Ascending aorta (tissue), 2 donors: Measurements from ENCODE around the gene OR6X1. TPM values are rescaled to one million over a fixed set of nuclear protein-coding genes. Genes with fewer than 3 reads are reported as not detected.

Experiments
- DNase-seq, 2 donors: peaks; one replicate each; pipeline ENCODE4 v3.0.0-alpha.2; 2019; ENCODE audit warnings: low spot score in 2 of 2
- H3K27ac ChIP-seq, 2 donors: fragments of 200-600 bp; sonication (generic); one replicate each; pipeline ENCODE4 v1.5.1; 2016 to 2017; ENCODE audit warnings: mild to moderate bottlenecking in 1 of 2
- H3K27me3 ChIP-seq: fragments of 200-600 bp; sonication (generic); one replicate; pipeline ENCODE4 v1.5.1; 2017
- H3K36me3 ChIP-seq, 2 donors: fragments of 200-600 bp; sonication (generic); one replicate each; pipeline ENCODE4 v1.5.1; 2016
- H3K4me1 ChIP-seq, 2 donors: fragments of 200-600 bp; sonication (generic); one replicate each; pipeline ENCODE4 v1.5.1; 2016 to 2017; ENCODE audit warnings: mild to moderate bottlenecking in 1 of 2
- H3K4me3 ChIP-seq, 2 donors: fragments of 200-600 bp; sonication (generic); one replicate each; pipeline ENCODE4 v1.5.1; 2016 to 2017; ENCODE audit warnings: mild to moderate bottlenecking in 1 of 2
- H3K9me3 ChIP-seq, 2 donors: fragments of 200-600 bp; sonication (generic); one replicate each; pipeline ENCODE4 v1.5.1; 2016
- intact Hi-C: fragments of 100-400 bp; cut with DNase I; formaldehyde crosslinking; loops from one replicate; pipeline ENCODE4 v1.15.1; 2023
- total RNA-seq: library from RNA; depleted of rRNA; stranded (reverse); fragments of >200 nt; gene quantifications from one replicate; pipeline ENCODE4 v1.1.0, GENCODE V29; 2016
- TF ChIP-seq, protein P1 (sequence below), 3 experiments: fragments of 200-600 bp in 2 of 3; fragments of 450-650 bp in 1 of 3; sonication (generic) in 2 of 3; IDR thresholded peaks; one replicate each; pipeline ENCODE4 v1.5.1; 2016 to 2019; ENCODE audit warnings: antibody characterized with exemption in 3 of 3, mild to moderate bottlenecking in 1 of 3, moderate library complexity in 1 of 3

The OR6X1 gene
- total RNA-seq, 1 donor from 2014 or later = not detected

DNA sequence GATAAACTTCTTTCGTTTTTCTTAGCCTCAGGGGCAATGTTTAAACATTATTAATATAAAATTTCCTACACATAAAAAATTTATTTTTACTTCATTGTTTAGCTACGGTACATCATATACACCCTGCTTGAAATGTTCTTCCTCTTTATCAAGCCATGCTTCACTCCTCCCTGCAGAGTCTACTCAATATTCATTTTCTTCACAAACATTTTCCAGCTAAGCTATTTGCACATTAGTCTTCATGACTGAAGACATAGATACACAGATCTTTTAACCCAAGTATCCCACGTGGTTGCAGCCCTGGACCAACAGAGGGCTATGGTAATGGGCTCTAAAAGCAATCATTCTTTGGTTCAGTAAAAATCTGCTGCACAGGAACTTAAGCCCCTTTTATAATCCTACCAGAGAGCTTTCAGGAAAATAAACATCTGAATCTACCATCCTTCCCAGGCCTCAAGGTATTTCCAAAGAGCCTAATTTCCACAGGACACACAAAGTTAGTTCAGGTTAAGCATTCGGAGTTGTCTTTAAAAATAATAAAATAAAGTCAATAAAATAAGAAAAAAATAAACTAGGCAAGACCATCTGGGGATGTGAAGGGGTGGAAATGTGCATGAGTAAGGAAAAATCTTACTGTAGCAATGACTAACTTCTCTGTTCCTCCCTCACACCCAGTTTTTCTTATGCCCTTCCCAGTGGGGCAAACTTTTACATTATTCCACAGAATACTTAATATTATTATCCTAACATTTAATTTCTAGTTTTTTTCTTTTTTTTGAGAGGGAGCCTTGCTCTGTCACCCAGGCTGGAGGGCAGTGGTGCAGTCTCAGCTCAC, 21.6 kb upstream of the OR6X1 start:
- H3K36me3 ChIP-seq = no peaks in the 10 kb centered on the region
- intact Hi-C loops = no loop called here
- DNase-seq = no peak
- H3K4me1 ChIP-seq = no peaks in the 10 kb centered on the region
- H3K27me3 ChIP-seq = no peaks in the 10 kb centered on the region
- no peaks in the 10 kb centered on the region for H3K9me3 ChIP-seq
- no peak overlapping the region for H3K4me3 ChIP-seq
- no peak overlapping the region for H3K27ac ChIP-seq
- TF ChIP-seq, protein P1, sequence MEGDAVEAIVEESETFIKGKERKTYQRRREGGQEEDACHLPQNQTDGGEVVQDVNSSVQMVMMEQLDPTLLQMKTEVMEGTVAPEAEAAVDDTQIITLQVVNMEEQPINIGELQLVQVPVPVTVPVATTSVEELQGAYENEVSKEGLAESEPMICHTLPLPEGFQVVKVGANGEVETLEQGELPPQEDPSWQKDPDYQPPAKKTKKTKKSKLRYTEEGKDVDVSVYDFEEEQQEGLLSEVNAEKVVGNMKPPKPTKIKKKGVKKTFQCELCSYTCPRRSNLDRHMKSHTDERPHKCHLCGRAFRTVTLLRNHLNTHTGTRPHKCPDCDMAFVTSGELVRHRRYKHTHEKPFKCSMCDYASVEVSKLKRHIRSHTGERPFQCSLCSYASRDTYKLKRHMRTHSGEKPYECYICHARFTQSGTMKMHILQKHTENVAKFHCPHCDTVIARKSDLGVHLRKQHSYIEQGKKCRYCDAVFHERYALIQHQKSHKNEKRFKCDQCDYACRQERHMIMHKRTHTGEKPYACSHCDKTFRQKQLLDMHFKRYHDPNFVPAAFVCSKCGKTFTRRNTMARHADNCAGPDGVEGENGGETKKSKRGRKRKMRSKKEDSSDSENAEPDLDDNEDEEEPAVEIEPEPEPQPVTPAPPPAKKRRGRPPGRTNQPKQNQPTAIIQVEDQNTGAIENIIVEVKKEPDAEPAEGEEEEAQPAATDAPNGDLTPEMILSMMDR (IDR thresholded peaks at IDR 0.05) = no peak

DNA sequence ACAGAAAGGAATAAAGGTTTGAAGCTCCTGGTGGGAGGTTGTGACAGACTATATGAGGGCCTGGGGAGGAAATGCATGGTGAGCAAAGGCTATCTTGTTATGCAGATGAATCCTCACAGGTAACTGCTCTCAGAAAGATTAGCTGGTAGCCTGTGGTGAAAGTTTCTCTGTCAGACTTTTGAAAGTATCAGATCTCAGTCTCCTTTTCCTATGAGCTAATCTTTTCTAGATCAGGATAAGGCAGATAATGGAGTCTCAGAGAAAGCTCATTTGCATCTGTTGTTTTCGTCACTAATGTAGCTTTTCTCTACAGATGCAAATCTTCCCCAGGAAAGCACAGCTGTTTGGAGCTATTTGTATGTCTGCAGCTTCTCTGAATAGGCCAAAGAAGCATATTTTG, 21.0 kb upstream of the OR6X1 start:
- H3K27me3 ChIP-seq = no peaks in the 10 kb centered on the region
- no peak for DNase-seq
- TF ChIP-seq, protein P1 (IDR thresholded peaks at IDR 0.05) = no peak
- no peaks in the 10 kb centered on the region for H3K9me3 ChIP-seq
- H3K36me3 ChIP-seq = no peaks in the 10 kb centered on the region
- intact Hi-C loops = no loop called here
- no peaks in the 10 kb centered on the region for H3K4me1 ChIP-seq
- H3K27ac ChIP-seq = no peak overlapping the region
- H3K4me3 ChIP-seq = no peak overlapping the region

DNA sequence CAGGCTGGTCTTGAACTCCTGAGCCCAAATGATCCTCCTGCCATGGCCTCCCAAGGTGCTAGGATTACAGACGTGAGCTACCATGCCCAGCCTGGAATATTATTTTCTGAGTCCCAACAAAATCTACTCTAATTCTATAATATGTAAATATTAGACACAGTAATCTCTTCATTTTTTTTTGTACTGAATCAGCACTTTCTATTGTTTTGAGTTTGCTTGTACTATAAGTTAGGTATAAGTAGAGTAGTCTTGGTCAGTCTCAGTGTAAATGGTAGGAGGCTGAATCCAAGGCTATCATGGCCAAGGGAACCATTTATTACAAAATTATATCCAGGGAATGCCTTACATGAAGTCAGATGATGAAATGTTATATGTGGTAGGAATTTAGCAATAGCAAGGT, 19.6 kb upstream of the OR6X1 start:
- Histone ChIP-seq H3K4me1 (no peaks in the 10 kb centered on the region), H3K9me3 (no peaks in the 10 kb centered on the region), H3K36me3 (no peaks in the 10 kb centered on the region), H3K27ac (no peak overlapping the region), H3K27me3 (no peaks in the 10 kb centered on the region), H3K4me3 (no peak overlapping the region)
- no peak for DNase-seq
- TF ChIP-seq, protein P1 (IDR thresholded peaks at IDR 0.05) = no peak
- intact Hi-C loops = no loop called here

DNA sequence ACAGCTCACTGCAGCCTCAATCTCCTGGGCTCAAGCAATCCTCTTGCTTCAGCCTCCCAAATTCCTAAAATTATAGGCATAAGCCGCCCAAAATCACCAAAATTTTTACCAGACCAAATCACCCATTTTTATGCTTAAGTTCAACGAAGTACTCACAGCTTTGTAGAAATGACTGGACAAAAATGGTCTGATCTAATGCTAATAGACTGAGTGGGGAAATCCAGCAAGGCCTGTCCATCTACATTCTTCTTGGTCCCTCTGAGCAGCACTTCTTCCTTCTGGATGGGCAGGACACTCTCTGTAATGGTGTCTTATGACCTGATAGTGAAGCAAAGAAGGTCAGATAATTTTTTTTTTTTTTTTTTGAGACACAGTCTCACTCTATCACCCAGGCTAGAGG, 18.7 kb upstream of the OR6X1 start:
- Histone ChIP-seq H3K36me3 (no peaks in the 10 kb centered on the region), H3K4me3 (no peak overlapping the region), H3K4me1 (no peaks in the 10 kb centered on the region), H3K27me3 (no peaks in the 10 kb centered on the region), H3K27ac (no peak overlapping the region), H3K9me3 (no peaks in the 10 kb centered on the region)
- no peak for DNase-seq
- intact Hi-C loops = no loop called here
- TF ChIP-seq, protein P1 (IDR thresholded peaks at IDR 0.05) = no peak

DNA sequence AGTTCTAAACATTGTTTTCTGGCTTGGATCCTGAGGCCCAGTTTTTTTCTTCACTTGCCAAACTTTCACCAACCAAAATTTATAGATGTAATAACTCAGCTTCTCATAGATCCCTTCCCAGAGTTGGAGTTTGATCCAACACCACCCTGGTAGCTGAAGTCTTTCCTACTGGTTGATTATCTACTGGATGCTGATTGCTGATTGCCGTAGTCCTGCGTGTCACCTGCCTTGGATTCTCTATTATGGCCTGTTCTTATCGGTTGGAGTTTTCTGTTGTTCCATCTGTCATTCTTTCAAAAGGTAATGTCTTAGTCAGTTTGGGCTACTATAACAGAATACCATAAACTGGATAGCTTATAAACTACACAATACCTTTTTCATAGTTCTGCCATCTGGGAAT, 17.3 kb upstream of the OR6X1 start:
- Histone ChIP-seq H3K27me3 (no peaks in the 10 kb centered on the region), H3K27ac (no peak overlapping the region), H3K4me3 (no peak overlapping the region), H3K4me1 (no peaks in the 10 kb centered on the region), H3K36me3 (no peaks in the 10 kb centered on the region), H3K9me3 (no peaks in the 10 kb centered on the region)
- intact Hi-C loops = no loop called here
- TF ChIP-seq, protein P1 (IDR thresholded peaks at IDR 0.05) = no peak
- no peak for DNase-seq
